Measurements from ENCODE around the gene PLEKHN1. TPM values are rescaled to one million over a fixed set of nuclear protein-coding genes. Genes with fewer than 3 reads are reported as not detected.
A peak's percentile ranks its signal among the peaks of the same experiment; 100 is the strongest.

The PLEKHN1 gene
- total RNA-seq, 1 donor from 2014 or later: 6.8 TPM

DNA sequence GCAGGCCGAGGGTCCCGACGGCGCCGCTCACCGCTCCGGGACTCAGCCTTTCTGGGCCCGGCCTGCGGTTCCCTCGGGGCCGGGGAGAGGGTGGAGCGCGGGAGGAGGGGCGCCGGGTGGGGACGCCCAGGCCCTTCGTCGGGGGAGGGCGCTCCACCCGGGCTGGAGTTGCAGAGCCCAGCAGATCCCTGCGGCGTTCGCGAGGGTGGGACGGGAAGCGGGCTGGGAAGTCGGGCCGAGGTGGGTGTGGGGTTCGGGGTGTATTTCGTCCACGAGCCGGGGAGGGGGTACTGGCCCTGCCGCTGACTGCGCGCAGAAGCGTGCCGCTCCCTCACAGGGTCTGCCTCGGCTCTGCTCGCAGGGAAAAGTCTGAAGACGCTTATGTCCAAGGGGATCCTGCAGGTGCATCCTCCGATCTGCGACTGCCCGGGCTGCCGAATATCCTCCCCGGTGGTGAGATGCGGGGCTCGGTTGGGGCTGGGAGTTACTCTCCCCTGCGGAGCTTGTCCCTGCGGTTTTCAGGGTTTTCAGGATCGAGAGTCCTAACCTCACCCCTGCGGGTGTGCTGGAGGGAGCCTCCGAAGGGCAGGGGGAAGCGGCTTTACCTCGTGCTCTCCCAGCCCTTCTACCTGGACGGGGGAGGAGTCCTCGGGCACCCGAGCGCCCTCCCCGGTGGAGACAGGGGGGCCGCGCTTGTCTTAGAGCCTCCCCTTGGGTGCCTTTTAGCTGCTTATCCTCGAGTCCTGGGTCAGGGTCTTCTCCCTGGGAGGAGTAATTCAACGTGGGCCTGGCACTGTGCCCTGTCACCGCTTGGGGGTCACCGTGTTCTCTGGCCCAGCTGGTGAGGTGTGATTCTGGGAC lies 40.5 kb upstream of the PLEKHN1 start:
- TF ChIP-seq CTCF (conservative IDR thresholded peaks at IDR 0.05; ENCODE audit: low read depth, low read length): no peak
- peak overlapping the region; percentile 49 for H3K4me3 ChIP-seq (ENCODE audit: low read depth, low read length)
- DNase-seq (ENCODE audit: low read depth): no peak

GRCh38 chr1:927234-927633 lies 39.0 kb upstream of the PLEKHN1 start:
- H3K4me3 ChIP-seq (ENCODE audit: low read depth, low read length): no peak overlapping the region
- TF ChIP-seq CTCF (conservative IDR thresholded peaks at IDR 0.05; ENCODE audit: low read depth, low read length): no peak
- DNase-seq (ENCODE audit: low read depth): no peak

GRCh38 chr1:927748-928147 lies 38.5 kb upstream of the PLEKHN1 start:
- DNase-seq (ENCODE audit: low read depth): no peak
- no peak for TF ChIP-seq CTCF (conservative IDR thresholded peaks at IDR 0.05; ENCODE audit: low read depth, low read length)
- no peak overlapping the region for H3K4me3 ChIP-seq (ENCODE audit: low read depth, low read length)

GRCh38 chr1:928825-929661 lies 37.2 kb upstream of the PLEKHN1 start:
- TF ChIP-seq CTCF (conservative IDR thresholded peaks at IDR 0.05; ENCODE audit: low read depth, low read length): no peak
- no peak for DNase-seq (ENCODE audit: low read depth)
- H3K4me3 ChIP-seq (ENCODE audit: low read depth, low read length): no peak overlapping the region

GRCh38 chr1:929712-930632 lies 36.3 kb upstream of the PLEKHN1 start:
- no peak for TF ChIP-seq CTCF (conservative IDR thresholded peaks at IDR 0.05; ENCODE audit: low read depth, low read length)
- DNase-seq (ENCODE audit: low read depth): no peak
- no peak overlapping the region for H3K4me3 ChIP-seq (ENCODE audit: low read depth, low read length)

DNA sequence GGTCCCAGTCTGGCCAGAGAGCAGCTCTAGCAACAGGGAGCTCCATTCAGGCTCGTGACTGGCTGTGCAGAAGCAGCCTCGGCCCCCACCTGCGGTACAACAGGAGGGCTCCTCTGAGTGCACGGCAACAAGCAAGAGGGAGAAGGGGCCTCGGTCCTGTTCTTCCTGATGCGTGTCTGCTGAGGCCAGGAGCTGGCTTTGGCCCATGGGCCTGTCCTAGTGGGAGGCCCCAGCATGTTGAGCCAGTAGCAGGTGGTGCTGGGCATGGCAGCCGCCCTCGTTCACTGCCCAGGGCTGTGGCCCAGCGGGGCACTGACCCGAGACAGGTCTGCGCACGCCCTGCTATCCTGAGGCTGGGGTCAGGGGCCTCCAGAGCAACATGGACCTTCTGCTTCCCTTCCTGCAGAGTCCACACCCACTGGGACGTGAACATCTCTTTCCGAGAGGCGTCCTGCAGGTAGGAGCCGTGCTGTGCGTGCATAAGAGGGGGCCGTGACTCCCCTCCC lies 35.6 kb upstream of the PLEKHN1 start:
- DNase-seq (ENCODE audit: low read depth): no peak
- TF ChIP-seq CTCF (conservative IDR thresholded peaks at IDR 0.05; ENCODE audit: low read depth, low read length): no peak
- H3K4me3 ChIP-seq (ENCODE audit: low read depth, low read length): no peak overlapping the region
